ENCODE measurements around the gene MVB12B. TPM values are rescaled to one million over a fixed set of nuclear protein-coding genes. Genes with fewer than 3 reads are reported as not detected.
A peak's percentile ranks its signal among the peaks of the same experiment; 100 is the strongest.

MVB12B gene
- total and polyA plus RNA-seq, 2 donors (not counting 1 experiment from before 2014, with no cell fraction given), result 2.5 to 2.6 TPM

- Histone ChIP-seq H4K20me1 (ENCODE audit: control insufficient read depth, extremely low read depth, insufficient read depth, low read length) (no peaks in the 10 kb centered on the region), H3K4me3 (replicated peaks in 1 of 4; ENCODE audit: control extremely low read depth in 1 of 4, insufficient read depth in 1 of 4, low read depth in 3 of 4, low read length in 4 of 4) (peak overlapping the region; percentile 24 to 60 (median 40)), H3K27ac (ENCODE audit: insufficient read depth, low read length) (no peak overlapping the region), H3K27me3 (ENCODE audit: control insufficient read depth, insufficient read depth, low read length) (peaks cover 27% of the 10 kb centered on the region), H3K79me2 (ENCODE audit: control insufficient read depth, insufficient read depth, low read length) (no peaks in the 10 kb centered on the region), H3K4me2 (ENCODE audit: extremely low read depth, insufficient read depth, low read length) (peak overlapping the region; percentile 89), H3K9me3 (ENCODE audit: control insufficient read depth, insufficient read depth, low read depth, low read length) (no peaks in the 10 kb centered on the region), H3K4me1 (ENCODE audit: control insufficient read depth, extremely low read depth, insufficient read depth, low read length) (peaks cover 8% of the 10 kb centered on the region), H3K9ac (ENCODE audit: insufficient read depth, low read length) (no peak overlapping the region), H2AFZ (ENCODE audit: low read length) (no peak overlapping the region), H3K36me3 (ENCODE audit: control insufficient read depth, insufficient read depth, low read length) (no peaks in the 10 kb centered on the region)
- TF ChIP-seq CTCF (conservative IDR thresholded peaks at IDR 0.05 in 1 of 2, IDR thresholded peaks at IDR 0.05 in 1 of 2; ENCODE audit: low read depth in 1 of 2, low read length in 2 of 2) (no peak), EZH2 (IDR thresholded peaks at IDR 0.05; ENCODE audit: low read length, missing control alignments) (no peak)
- DNase-seq (ENCODE audit: low read depth in 2 of 2), result peak; percentile 81 to 91
Observed at GRCh38 chr9:126516936-126517832, 190.6 kb downstream of the MVB12B start.

- DNase-seq (ENCODE audit: low read depth in 2 of 2), result no peak
- Histone ChIP-seq H3K4me2 (ENCODE audit: extremely low read depth, insufficient read depth, low read length) (peak overlapping the region; percentile 89), H3K4me3 (replicated peaks in 1 of 4; ENCODE audit: control extremely low read depth in 1 of 4, insufficient read depth in 1 of 4, low read depth in 3 of 4, low read length in 4 of 4) (peak overlapping the region; percentile 24 to 60 (median 40)), H3K27ac (ENCODE audit: insufficient read depth, low read length) (no peak overlapping the region), H3K4me1 (ENCODE audit: control insufficient read depth, extremely low read depth, insufficient read depth, low read length) (peaks cover 8% of the 10 kb centered on the region), H3K27me3 (ENCODE audit: control insufficient read depth, insufficient read depth, low read length) (peaks cover 27% of the 10 kb centered on the region), H3K36me3 (ENCODE audit: control insufficient read depth, insufficient read depth, low read length) (no peaks in the 10 kb centered on the region), H3K9ac (ENCODE audit: insufficient read depth, low read length) (no peak overlapping the region), H4K20me1 (ENCODE audit: control insufficient read depth, extremely low read depth, insufficient read depth, low read length) (no peaks in the 10 kb centered on the region), H2AFZ (ENCODE audit: low read length) (no peak overlapping the region), H3K79me2 (ENCODE audit: control insufficient read depth, insufficient read depth, low read length) (no peaks in the 10 kb centered on the region), H3K9me3 (ENCODE audit: control insufficient read depth, insufficient read depth, low read depth, low read length) (no peaks in the 10 kb centered on the region)
- TF ChIP-seq CTCF (conservative IDR thresholded peaks at IDR 0.05 in 1 of 2, IDR thresholded peaks at IDR 0.05 in 1 of 2; ENCODE audit: low read depth in 1 of 2, low read length in 2 of 2), result no peak
- no peak for TF ChIP-seq EZH2 (IDR thresholded peaks at IDR 0.05; ENCODE audit: low read length, missing control alignments)
Observed at GRCh38 chr9:126517833-126518356, 191.3 kb downstream of the MVB12B start.

GRCh38 chr9:126518763-126519162 is 192.1 kb downstream of the MVB12B start:
- Histone ChIP-seq H3K4me3 (replicated peaks in 1 of 4; ENCODE audit: control extremely low read depth in 1 of 4, insufficient read depth in 1 of 4, low read depth in 3 of 4, low read length in 4 of 4) (no peak overlapping the region), H2AFZ (ENCODE audit: low read length) (no peak overlapping the region), H3K27me3 (ENCODE audit: control insufficient read depth, insufficient read depth, low read length) (peaks cover 23% of the 10 kb centered on the region), H3K9me3 (ENCODE audit: control insufficient read depth, insufficient read depth, low read depth, low read length) (no peaks in the 10 kb centered on the region), H3K4me1 (ENCODE audit: control insufficient read depth, extremely low read depth, insufficient read depth, low read length) (peaks cover 8% of the 10 kb centered on the region), H3K79me2 (ENCODE audit: control insufficient read depth, insufficient read depth, low read length) (no peaks in the 10 kb centered on the region), H3K4me2 (ENCODE audit: extremely low read depth, insufficient read depth, low read length) (no peak overlapping the region), H3K36me3 (ENCODE audit: control insufficient read depth, insufficient read depth, low read length) (no peaks in the 10 kb centered on the region), H4K20me1 (ENCODE audit: control insufficient read depth, extremely low read depth, insufficient read depth, low read length) (no peaks in the 10 kb centered on the region), H3K27ac (ENCODE audit: insufficient read depth, low read length) (no peak overlapping the region), H3K9ac (ENCODE audit: insufficient read depth, low read length) (no peak overlapping the region)
- no peak for DNase-seq (ENCODE audit: low read depth in 2 of 2)
- no peak for TF ChIP-seq CTCF (conservative IDR thresholded peaks at IDR 0.05 in 1 of 2, IDR thresholded peaks at IDR 0.05 in 1 of 2; ENCODE audit: low read depth in 1 of 2, low read length in 2 of 2)
- TF ChIP-seq EZH2 (IDR thresholded peaks at IDR 0.05; ENCODE audit: low read length, missing control alignments), result no peak

All from fibroblast of lung (primary cell).